GM23248 (cell line): Measurements from ENCODE around the gene CENPX.

Source experiments
- EZH2 ChIP-seq: fragments of 200-600 bp; sonication (generic); IDR thresholded peaks from 2 replicates; pipeline ENCODE4 v1.6.1; 2018; ENCODE audit warnings: antibody characterized with exemption, mild to moderate bottlenecking; ENCODE audit not compliant: insufficient read depth, poor library complexity, severe bottlenecking
- EZH2phosphoT487 ChIP-seq: fragments of 200-600 bp; sonication (generic); IDR thresholded peaks from 2 replicates; pipeline ENCODE4 v1.6.1; 2018; ENCODE audit warnings: antibody characterized with exemption, moderate library complexity, mild to moderate bottlenecking, low read depth; ENCODE audit not compliant: insufficient read depth

DNA sequence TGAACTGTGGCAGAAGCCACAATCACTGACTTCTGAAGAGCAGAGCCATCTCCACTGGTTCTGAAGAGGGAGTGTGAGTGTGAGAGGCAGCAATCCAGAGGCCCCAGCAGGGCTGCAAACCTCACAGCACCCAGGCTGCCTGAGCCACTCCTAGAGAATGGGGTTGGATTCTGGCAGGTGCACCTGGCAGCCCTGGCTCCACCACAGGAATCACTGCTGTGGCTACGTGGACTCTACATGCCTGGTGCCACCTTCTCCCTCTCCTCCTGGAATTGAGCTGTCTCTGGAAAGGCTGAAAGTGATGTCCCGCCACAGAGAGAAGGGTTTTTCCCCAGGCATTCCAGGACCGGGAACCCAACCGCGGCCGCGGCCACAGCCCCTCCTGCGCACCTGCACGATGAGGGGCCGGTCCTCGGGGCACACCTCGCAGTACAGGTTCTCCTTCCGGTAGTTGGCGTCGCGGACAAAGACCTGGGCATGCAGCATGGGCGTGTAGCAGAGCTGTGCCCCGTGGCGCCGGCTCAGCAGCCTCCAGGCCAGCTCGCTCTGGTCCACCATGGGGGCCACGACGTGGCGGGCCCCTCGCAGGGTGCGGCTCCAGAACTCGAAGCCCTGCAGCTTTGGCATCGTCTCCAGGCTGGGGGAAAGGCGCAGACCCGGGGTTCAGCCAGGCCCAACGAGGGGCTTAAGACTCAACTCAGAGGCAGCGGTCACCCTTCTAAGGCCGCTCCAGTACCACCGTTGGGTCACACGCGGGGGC is 41.9 kb upstream of the CENPX start:
- TF ChIP-seq EZH2phosphoT487 (no peak), EZH2 (no peak)
